ENCODE data around the gene TAOK3.

- TF ChIP-seq, protein P1, sequence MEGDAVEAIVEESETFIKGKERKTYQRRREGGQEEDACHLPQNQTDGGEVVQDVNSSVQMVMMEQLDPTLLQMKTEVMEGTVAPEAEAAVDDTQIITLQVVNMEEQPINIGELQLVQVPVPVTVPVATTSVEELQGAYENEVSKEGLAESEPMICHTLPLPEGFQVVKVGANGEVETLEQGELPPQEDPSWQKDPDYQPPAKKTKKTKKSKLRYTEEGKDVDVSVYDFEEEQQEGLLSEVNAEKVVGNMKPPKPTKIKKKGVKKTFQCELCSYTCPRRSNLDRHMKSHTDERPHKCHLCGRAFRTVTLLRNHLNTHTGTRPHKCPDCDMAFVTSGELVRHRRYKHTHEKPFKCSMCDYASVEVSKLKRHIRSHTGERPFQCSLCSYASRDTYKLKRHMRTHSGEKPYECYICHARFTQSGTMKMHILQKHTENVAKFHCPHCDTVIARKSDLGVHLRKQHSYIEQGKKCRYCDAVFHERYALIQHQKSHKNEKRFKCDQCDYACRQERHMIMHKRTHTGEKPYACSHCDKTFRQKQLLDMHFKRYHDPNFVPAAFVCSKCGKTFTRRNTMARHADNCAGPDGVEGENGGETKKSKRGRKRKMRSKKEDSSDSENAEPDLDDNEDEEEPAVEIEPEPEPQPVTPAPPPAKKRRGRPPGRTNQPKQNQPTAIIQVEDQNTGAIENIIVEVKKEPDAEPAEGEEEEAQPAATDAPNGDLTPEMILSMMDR (IDR thresholded peaks at IDR 0.05; ENCODE audit: insufficient read depth, low read depth, low read length), result no peak
- no peak for TF ChIP-seq EZH2 (IDR thresholded peaks at IDR 0.05; ENCODE audit: insufficient read depth, low read length)
These were observed 45.7 kb downstream of the TAOK3 start for GRCh38 chr12:118326991-118327390.

Data from astrocyte (in vitro differentiated cells and primary cell).